Measurements from ENCODE around the gene KEAP1. TPM values are rescaled to one million over a fixed set of nuclear protein-coding genes. Genes with fewer than 3 reads are reported as not detected.

The KEAP1 gene
- total RNA-seq, 1 donor from 2014 or later: 72.1 TPM

GRCh38 chr19:10450853-10451609, 52.1 kb downstream of the KEAP1 start:
- DNase-seq (ENCODE audit: low read depth in 2 of 2): no peak

- DNase-seq (ENCODE audit: low read depth in 2 of 2): no peak
Measured at GRCh38 chr19:10450191-10450852, 52.8 kb downstream of the KEAP1 start.

GRCh38 chr19:10449037-10449436, 54.1 kb downstream of the KEAP1 start:
- DNase-seq (ENCODE audit: low read depth in 2 of 2): no peak

- no peak for DNase-seq (ENCODE audit: low read depth in 2 of 2)
Measured at GRCh38 chr19:10442698-10443097, 60.5 kb downstream of the KEAP1 start.

- DNase-seq (ENCODE audit: low read depth in 2 of 2): no peak
Measured at GRCh38 chr19:10439588-10439987, 63.6 kb downstream of the KEAP1 start.

Other genes with a start within 250 kb of the KEAP1 start
- 5.8 and 7.8 TPM in 2 replicates for gene ICAM1, start 232.2 kb downstream of the KEAP1 start, total RNA-seq
- gene ICAM4, start 216.4 kb downstream of the KEAP1 start, total RNA-seq: 0.13 and 0.26 TPM in 2 replicates
- gene ICAM5, start 213.4 kb downstream of the KEAP1 start, total RNA-seq: under 0.01 TPM in 1 of 2 replicates, not detected in the other
- gene ZGLP1, start 193.5 kb downstream of the KEAP1 start, total RNA-seq: 0.13 and 0.38 TPM in 2 replicates
- gene FDX2, start 187.3 kb downstream of the KEAP1 start, total RNA-seq: 14.6 and 15.4 TPM in 2 replicates
- 5.4 and 8.3 TPM in 2 replicates for gene RAVER1, start 169.8 kb downstream of the KEAP1 start, total RNA-seq
- 6.2 and 8.7 TPM in 2 replicates for gene ICAM3, start 163.7 kb downstream of the KEAP1 start, total RNA-seq
- gene TYK2, start 122.8 kb downstream of the KEAP1 start, total RNA-seq: 57.0 and 66.2 TPM in 2 replicates
- gene CDC37, start 99.8 kb downstream of the KEAP1 start, total RNA-seq: 219 and 250 TPM in 2 replicates
- 1.3 and 3.7 TPM in 2 replicates for gene PDE4A, start 82.8 kb downstream of the KEAP1 start, total RNA-seq
- gene S1PR5, start 14.1 kb upstream of the KEAP1 start, total RNA-seq: 0.13 TPM in 1 of 2 replicates, not detected in the other
- gene ATG4D, start 40.5 kb upstream of the KEAP1 start, total RNA-seq: 7.8 and 9.0 TPM in 2 replicates
- 6.2 and 10.6 TPM in 2 replicates for gene KRI1, start 62.7 kb upstream of the KEAP1 start, total RNA-seq
- gene CDKN2D, start 65.6 kb upstream of the KEAP1 start, total RNA-seq: 4.8 and 4.9 TPM in 2 replicates
- not detected in 2 replicates for gene AP1M2, start 84.0 kb upstream of the KEAP1 start, total RNA-seq
- gene SLC44A2, start 122.2 kb upstream of the KEAP1 start, total RNA-seq: 43.6 and 96.3 TPM in 2 replicates
- gene ILF3, start 151.0 kb upstream of the KEAP1 start, total RNA-seq: 94.7 and 98.0 TPM in 2 replicates
- 23.3 and 29.7 TPM in 2 replicates for gene QTRT1, start 198.1 kb upstream of the KEAP1 start, total RNA-seq
- gene DNM2, start 214.7 kb upstream of the KEAP1 start, total RNA-seq: 77.4 and 107 TPM in 2 replicates

Data from dermis microvascular lymphatic vessel endothelial cell (primary cell).